Measurements from ENCODE around the gene HAS3.
"Not testable (repeated sequence)": the region's sequence is repeated elsewhere in the genome, so short reads cannot be mapped to it uniquely, and the experiment has no call there.

HAS3 gene, protein sequence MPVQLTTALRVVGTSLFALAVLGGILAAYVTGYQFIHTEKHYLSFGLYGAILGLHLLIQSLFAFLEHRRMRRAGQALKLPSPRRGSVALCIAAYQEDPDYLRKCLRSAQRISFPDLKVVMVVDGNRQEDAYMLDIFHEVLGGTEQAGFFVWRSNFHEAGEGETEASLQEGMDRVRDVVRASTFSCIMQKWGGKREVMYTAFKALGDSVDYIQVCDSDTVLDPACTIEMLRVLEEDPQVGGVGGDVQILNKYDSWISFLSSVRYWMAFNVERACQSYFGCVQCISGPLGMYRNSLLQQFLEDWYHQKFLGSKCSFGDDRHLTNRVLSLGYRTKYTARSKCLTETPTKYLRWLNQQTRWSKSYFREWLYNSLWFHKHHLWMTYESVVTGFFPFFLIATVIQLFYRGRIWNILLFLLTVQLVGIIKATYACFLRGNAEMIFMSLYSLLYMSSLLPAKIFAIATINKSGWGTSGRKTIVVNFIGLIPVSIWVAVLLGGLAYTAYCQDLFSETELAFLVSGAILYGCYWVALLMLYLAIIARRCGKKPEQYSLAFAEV

DNA sequence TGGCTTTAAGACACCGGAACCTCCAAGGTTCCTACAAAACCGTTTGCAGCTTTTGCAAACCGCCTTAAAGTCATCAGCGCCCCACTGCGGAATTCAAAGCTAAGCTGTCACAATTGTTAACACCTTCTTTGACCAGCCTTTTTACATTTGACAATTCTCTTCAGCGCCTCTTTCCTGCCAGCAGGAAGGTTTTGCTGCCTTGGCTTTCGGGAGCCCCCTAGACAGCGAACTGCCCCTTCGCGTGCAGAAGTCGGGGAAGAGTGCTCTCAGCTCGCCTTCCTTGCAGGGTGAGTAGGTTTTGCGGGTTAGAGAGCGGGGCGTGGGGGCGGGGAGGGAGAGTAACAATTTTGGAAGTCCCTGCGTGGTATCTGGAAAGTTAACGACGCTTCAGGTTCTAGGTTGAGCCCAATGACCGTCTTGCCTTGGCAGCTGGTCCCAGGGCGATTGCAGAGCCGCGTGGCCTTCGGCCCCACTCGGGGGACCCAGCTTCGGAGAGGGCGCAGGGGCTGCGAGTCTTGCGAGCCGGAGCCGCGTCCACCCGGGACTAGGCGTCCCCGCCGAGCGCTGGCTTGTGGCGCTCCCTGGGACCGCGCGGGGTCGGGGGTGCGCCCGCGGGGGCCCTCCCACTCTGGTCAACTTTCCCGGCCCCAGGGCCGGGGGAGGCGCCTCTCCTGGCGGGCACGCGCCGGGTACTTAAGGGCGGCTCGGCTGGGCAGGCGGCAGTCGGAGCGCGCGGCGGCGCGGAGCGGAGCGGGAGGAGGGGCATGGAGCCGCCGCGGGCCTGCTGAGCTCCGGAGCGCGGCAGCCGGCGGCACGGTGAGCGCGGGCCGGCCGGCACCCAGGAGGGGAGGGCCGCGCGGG lies at the start of gene HAS3:
Gene HAS3, plus strand, starts transcription at position 153 of the 861 bp plus-strand sequence. CDS start 3,743 bp downstream, outside the sequence.
- DNase-seq, result no peak

DNA sequence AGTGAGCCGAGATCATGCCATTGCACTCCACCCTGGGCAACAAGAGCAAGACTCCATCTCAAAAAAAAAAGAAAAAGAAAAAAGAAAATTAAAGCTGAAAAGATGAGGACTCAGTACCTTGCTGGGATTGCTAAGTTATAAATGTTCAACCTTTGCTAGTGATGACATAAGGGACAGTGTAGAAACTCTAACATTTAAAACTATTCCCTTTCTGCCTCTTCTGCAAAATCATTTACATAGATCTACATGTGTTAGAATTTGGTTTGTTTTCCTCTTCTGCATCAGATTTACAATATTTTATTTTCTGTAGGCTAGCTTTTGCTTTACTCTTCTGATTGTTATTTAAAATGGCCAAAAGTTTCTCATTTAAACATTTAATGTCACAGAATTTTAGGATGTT lies 49.5 kb upstream of the HAS3 start:
- DNase-seq, result no peak

DNA sequence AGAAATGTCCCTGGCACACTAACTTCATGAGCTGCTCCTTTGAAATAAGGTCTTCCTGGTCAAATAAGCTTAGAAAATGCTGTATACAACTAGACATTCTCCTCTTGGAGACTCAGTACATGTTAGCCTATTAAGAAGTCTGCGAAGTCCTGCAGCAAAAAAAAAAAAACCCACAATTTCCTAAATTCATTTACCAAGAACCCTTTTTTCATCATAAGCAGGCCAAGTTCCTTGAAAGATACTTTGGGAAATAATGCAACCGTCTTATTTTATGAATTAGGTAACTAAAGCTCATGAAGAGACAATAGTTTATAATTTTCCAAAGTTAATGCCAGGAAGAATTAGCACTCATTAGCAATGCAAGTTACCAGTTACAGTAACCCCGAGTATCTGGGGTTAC lies 49.0 kb upstream of the HAS3 start:
- no peak for DNase-seq

DNA sequence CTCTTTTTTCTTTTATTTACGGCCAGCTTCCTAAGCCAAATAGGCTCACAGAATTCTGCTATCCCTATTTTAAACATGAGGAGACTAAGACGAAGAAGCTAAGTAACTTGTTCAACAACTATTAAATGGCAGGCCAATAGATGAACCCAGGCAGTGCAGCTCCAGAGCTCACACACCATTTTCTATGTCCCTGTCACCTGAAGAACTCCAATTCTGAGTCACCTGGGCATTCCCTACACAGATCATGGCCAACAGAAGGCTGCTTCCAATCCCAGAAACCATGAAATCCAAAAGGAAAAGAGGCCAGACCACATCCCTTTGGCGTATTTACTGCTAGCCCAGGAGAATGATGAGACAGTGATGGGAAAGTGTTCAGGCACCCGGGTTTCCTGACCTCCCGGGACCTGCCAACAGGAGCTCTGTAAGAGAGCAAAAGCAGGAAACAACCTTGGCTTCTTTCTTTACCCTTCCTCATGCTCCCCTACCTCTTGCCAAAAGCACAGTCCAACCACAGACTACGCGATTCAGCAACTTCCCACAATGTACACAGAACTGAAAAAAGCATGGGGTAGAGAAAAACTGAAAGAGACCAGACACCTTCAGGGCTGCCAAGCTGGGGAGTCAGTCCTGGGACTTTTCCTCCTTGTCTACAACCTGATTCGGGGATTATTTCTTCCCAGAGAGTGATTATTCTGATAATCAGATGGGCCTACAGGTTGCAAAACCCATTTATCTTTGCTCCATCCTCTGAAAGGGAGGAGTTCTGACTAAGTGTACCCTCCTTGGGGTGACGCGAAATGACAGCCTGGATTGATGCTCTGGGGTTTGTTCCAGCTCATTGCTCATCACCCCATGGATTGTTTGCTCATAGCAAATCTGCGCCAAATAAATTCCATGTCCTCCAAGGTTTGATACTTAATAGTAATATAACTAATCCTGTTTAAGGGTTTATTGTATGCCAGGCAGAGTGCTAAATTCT lies 47.8 kb upstream of the HAS3 start:
- DNase-seq, result no peak

DNA sequence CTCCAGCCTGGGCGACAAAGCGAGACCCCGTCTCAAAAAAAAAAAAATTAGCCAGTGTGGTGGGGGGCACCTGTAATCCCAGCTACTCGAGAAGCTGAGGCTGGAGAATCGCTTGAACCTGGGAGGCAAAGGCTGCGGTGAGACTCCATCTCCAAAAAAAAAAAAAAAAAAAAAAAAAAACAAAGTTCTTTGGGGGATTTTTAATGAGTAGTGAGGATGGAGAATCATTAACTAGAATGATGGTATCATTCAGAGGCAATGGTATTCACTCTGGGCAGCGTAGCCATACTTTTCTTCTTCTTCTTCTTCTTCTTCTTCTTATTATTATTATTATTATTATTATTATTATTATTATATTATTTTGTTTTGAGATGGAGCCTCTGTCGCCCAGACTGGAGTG lies 42.0 kb upstream of the HAS3 start:
- not testable (repeated sequence) for DNase-seq

DNA sequence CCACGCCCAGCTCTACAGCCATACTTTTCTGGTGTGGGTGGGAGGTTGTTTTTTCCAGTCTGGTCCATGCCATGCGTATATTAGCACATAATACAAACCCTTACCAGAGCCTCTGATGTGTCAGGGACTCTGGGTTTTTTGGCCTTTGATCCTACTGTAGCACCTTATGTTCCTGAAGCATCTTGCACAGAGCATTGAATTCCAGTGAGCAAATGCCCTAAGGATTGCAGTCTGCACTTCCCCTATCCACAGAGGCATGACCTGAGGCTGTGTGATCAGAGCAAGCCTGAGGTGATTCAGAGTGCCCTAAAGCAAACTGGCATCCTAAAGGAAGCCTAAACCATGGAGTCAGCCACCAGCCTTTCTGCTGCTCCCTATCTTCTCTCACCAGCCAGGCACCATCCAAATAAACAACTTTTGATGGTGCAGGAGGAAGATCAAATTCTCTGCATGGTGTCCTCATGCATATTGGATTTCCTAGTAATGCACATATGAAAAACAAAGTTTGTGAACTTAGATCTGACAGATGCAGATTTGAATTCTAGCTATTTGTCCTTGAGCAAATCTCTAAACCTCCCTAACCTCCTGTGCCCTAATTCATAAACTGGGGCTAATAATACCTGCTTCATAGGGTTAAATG lies 41.2 kb upstream of the HAS3 start:
- no peak for DNase-seq

DNA sequence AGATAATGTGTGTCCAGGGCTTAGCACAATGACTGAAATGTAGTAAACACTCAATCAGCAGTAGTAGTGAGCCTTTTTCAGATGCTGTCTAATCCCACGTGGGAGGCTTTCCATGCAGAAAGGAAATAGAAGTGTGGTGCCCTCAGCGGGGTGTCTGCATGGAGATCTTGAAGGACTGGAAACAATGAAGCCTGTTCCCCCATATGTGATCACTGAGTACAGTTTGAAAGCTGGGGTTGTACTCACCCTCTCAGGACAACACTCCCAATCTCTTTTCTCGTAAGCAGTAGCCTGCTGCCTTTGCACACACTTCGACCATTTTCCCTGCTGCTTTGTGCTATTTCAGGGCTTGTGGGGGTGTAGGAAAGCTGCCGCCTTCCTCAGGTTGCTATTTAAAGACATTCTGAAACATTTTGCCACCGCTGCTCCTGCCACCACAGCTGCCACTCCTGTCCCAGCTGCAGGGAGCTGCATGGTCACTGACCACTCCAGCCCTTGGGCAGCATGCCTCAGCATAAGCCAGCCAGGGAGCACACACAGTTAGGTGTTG lies 40.6 kb upstream of the HAS3 start:
- no peak for DNase-seq

DNA sequence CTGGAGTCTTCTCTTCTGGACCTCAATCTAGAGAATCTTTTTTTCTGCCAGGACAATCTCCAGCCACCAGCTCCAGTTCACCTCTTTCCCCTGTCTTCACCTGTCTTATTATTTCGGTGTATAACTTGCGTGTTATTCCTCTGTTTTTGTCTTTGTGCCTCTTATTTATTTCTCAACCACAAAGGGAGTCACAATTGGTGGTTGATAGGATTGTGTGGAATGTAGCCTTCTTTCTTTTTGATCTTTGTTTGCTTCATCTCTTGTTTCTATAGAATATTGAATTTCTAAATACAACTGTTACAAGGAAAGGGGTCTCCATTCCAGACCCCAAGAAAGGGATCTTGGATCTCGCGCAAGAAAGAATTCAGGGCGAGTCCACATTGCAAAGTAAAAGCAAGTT lies 35.9 kb upstream of the HAS3 start:
- DNase-seq, result no peak

DNA sequence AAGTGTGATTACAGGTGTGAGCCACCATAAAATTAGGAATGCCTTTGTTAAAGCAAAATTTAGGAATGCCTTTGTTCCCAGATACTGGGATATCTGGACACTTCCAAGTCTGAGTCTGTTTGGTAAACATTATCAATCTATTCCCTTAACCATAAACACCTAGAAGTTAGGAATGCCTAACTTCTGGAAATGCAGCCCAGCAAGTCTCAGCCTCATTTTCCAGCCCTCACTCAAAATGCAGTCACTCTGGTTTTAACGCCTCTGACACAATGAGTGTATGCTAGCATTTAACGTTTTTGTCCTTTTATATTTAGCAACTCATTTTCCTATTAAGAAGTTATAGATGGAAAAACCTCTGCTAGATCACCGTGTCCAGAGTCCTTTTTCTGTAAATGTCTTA lies 34.4 kb upstream of the HAS3 start:
- no peak for DNase-seq

DNA sequence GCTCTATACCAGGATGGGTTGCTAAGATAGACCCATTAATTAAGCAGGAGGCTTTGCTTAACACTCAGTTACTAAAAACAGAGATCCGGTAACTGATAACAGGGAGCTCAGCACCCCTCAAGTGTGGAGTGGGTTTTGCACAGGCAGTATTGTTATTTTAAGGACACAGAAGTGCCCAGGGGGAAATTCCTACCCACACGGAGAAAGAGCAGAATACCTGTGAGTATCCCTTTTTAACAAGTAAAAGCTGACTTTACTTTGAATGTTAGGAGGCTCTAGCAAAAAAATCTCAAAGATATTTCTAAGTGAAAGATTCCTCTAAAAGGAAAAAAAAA lies 32.8 kb upstream of the HAS3 start:
- no peak for DNase-seq

DNA sequence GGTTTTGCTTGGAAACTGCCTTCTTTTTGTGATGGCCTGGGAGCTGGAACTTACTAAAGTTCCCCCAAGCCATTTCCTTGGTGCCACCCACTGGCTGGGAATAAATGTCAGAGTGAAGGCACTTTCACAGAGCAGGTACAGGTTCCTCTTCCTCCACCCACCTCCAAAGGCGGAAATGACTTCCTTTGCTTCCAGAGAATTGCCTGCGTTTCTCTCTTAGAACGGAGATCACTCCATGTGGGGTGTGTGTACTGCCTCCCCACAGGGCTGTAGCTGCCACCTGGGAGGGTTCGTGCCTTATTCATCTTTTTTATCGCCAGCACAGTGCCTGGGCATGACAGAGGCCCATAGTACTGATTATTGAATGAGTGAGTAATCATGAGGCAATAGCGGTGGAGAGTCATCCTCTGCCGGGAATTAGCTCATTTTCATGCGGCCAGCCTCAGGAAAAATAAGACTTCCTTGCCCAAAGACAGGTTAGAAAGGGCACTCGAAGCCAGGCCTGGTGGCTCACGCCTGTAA lies 32.2 kb upstream of the HAS3 start:
- no peak for DNase-seq

DNA sequence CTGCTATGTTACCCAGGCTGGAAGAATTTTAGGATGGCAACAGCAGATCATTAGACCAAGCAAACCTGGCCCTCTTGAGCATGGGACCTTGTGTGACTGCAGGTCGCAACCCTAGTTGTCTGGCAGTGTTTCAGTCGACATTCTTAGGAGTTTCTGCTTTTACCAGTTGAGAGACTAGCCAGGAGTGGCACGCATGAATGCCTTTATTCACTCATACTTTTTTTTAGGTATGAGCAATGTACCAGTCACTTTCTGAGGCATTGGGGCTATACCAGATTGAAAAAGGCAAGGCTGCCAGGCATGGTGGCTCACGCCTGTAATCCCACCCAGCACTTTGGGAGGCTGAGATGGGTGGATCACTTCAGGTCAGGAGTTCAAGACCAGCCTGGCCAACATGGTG lies 28.2 kb upstream of the HAS3 start:
- DNase-seq, result no peak

DNA sequence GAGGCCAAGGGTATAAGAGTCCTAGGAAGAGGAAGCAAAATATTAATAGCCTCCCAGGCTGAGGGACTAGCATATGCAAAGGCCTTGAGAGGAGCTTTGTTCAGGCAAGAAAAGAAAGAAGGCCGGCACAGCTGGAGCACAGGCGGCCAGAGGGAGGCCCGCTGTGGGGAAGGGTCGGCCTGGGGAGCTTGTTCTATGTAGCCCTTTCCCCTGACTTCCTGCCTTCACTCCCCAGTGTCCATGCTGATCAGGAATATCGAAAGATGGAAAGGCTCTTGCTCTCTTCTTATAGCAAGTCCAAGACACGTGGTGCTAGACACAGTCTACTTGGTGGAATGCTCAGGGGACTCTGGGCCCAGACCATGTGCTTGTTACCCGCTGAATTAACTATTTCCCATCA lies 27.4 kb upstream of the HAS3 start:
- DNase-seq, result no peak

DNA sequence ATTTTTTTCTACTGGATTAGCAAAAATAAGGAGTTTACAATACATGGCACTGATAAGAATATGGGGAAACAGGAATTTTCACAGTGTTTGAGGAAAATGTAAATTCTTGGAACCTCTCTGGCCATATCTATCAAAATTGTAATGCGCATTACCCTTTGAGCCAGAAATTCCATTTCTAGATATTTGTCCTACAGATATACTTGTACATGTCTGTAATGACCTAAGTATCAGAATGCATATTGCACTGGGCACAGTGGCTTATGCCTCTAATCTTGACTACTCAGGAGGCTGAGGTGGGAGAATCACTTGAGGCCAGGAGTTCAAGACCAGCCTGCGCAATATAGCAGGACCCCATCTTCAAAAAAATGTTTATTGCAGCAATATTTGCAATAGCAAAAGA lies 25.8 kb upstream of the HAS3 start:
- DNase-seq, result no peak

DNA sequence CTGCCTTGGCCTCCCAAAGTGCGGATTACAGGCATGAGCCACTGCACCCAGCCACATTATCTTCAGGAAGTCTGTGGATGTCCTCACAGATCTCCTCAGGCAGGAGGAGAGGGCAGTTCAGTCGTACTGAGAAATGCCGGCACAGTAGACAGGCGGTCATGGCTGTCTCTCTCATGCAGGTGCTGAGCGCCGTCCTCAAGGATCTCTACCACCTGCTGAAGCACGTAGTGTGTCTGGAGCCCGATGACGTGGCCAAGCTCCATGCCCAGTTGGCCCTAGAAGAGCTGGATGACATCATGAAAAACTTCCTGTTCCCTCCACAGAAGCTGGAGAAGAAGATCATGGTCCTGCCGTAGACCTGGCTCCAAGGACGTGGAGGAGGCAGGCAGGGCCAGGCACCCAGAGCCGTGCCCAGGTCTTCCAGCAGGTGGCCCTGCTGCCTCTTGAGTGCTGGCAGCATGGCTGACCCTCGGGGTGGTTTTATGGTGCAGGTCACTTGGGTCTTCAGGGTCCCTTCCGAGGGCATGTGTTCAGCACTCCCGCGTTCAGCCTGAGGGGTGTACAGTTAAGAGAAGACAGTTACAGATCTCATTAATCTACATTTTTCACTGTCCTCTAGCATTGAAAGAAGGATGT lies 22.0 kb upstream of the HAS3 start:
- no peak for DNase-seq

DNA sequence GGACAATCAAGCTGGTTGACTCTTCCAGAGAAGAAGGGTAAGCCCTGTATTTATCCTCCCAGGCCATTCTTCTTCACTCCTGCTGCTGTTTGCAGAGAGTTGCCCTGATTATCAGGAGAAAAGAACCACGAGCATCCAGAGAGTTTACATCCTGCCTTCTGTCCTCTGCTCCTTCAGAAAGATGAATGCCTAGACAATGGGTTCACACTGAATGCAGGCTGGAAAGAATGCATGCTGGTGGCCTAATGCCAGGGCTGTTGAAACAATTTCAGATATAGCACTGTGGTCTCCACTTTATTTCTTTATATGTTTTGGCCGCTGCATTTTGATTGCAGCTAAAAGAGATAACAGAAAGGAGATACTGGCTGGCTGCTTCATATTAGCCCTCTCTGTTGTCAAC lies 21.2 kb upstream of the HAS3 start:
- no peak for DNase-seq

DNA sequence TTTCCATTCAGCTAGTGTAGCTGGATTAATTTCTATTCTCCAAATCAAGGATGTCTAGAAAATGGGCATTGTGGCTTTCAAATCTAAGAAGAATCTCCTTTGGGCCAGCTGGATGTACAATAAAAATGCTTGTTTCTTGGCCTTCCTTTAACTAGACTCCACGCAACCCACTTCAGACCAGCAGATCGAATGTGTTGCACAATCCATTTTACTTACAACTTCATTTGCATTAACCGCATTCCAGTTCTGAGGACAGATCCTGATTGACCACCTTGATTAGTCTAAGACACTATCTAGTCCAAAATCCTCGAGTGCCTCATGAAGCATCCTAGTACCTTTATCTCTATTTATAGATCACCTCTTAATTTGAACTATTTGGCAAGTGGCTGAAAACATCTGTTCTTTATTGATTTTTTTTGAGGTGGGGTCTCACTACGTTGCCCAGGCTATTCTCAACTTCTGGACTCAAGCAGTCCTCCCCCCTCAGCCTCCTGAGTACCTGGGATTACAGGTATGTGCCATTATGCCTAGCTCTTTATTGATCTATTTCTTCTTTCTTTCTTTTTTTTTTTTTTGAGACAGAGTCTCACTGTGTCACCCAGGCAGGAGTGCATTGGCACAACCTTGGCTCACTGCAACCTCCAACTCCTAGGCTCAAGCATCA lies 20.3 kb upstream of the HAS3 start:
- DNase-seq, result no peak

DNA sequence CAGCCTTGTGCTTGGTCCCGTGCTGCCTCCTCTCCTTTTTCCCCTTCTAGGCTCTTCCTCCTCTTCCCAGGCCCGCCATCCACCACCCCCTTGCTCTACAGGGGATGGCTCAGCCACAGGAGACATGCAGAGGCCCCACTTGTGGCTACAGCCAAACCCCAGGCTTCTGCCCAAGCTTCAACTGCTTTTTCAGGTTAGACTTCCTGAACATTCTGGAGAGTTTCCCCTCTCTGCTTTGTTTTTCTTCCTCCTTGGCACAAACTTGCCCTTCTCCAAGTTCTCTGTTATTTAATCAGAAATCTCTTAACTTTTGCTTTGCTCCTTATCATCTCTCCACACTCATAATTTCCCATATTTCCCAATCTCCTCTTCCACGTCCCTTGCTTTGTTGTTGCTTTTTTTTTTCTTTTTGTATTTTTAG lies 18.3 kb upstream of the HAS3 start:
- DNase-seq, result no peak

DNA sequence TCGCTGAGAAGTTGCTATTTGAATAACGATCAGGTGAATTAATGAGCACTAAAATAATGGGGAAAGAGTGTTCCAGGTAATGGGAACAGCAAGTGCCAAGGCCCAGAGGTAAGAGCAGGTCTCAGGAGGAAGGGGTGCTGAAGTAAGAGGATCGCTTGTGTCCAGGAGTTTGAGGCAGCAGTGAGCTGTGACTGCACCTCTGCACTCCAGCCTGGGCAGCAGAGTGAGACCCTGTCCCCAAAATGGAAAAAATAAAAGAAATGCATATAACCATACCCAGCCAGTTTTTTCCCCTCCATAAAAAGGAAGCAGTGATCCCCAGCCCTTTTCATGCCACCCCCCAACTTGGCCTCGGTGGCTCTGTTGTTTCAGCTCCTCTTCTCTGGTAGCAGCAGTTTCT lies 16.8 kb upstream of the HAS3 start:
- no peak for DNase-seq

DNA sequence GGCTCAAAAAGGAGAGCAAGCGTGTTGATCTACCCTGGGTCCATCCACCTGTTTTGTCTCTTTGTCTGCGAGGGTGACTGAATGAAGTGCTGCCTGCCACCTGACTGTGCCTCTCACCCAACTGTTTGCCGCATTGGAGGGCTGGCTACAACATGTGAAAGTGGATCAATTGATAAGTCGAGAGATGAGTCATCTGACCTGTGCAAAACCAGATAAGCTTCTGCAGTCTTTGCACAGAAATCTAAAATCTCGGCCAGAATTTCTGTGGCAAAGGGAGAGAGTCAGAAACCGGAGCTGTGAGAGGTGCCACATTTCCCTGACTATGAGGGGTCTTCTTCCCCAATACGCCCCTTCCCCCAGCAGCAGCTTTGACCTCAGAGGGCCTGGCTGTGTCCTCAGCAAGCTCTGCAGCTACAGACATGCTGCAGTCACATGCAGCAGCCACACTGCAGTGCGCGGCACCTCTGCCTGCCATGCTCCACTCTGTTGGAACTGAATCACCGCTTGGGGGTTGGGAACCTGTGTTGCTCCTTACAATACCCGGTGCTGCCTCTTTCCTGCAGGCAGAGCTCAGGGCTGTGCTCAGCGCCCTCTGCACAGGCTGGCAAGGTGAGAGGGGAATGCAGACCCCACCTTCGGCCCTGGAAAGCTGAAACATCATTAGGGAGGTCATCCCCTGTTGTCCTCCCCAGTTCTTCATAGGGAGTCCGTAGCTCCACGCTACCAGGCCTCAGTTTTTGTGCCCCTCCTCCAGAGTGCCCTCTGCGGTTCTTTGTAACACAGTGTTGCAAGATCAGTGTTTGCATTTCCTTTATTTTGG lies 16.2 kb upstream of the HAS3 start:
- DNase-seq, result no peak
